Caco-2 (cell line): Measurements from ENCODE around the gene VPREB1. TPM values are rescaled to one million over a fixed set of nuclear protein-coding genes. Genes with fewer than 3 reads are reported as not detected.

Experiments
- BruUV-seq: library from RNA; stranded (reverse); fragments of 400-500 nt; replicated peaks from 2 replicates; lab custom pipeline; 2021; lab: Mats Ljungman, UMichigan
- CTCF ChIA-PET: fragments of 300-600 bp; sonication (Branson Sonifier 250); formaldehyde crosslinking; loops from one replicate; lab custom pipeline; 2022; ENCODE audit warnings: antibody characterized with exemption; lab: Charles Lee
- POLR2A ChIA-PET: fragments of 300-600 bp; sonication (Branson Sonifier 250); formaldehyde crosslinking; loops from one replicate; lab custom pipeline; 2022; ENCODE audit warnings: antibody characterized with exemption; lab: Charles Lee
- DNase-seq, 2 experiments: peaks; one replicate each; pipeline versions ENCODE4 v3.0.0 to v3.0.0-alpha.2; 2020 to 2022
- H3K27me3 ChIP-seq: replicated peaks from 2 replicates; pipeline ENCODE4 v1.6.0; 2011; ENCODE audit warnings: low read length; ENCODE audit not compliant: control insufficient read depth, insufficient read depth
- H3K36me3 ChIP-seq: 2 replicates; pipeline ENCODE4 v1.5.1; 2011; ENCODE audit warnings: low read length; ENCODE audit not compliant: control insufficient read depth, insufficient read depth
- H3K4me1 ChIP-seq: fragments of 250-450 bp; sonication (Bioruptor Pico); 2 replicates; pipeline ENCODE4 v1.5.1; 2020; ENCODE audit warnings: mild to moderate bottlenecking
- H3K4me3 ChIP-seq: 2 replicates; pipeline ENCODE4 v1.5.1; 2011; ENCODE audit warnings: low read depth, mild to moderate bottlenecking, control low read depth, low read length
- H3K9me3 ChIP-seq: fragments of 250-450 bp; sonication (Bioruptor Pico); 2 replicates; pipeline ENCODE4 v1.5.1; 2020; ENCODE audit warnings: mild to moderate bottlenecking, moderate library complexity
- H3K27ac Mint-ChIP-seq: one replicate; pipeline ENCODE4 v1.8.0; 2022; ENCODE audit warnings: mixed read lengths; ENCODE audit not compliant: unreplicated experiment
- H3K27me3 Mint-ChIP-seq: one replicate; pipeline ENCODE4 v1.8.0; 2022; ENCODE audit warnings: mixed read lengths; ENCODE audit not compliant: insufficient read depth, unreplicated experiment
- H3K36me3 Mint-ChIP-seq: one replicate; pipeline ENCODE4 v1.8.0; 2022; ENCODE audit warnings: mild to moderate bottlenecking, mixed read lengths; ENCODE audit not compliant: insufficient read depth, unreplicated experiment
- H3K4me1 Mint-ChIP-seq: one replicate; pipeline ENCODE4 v1.8.0; 2022; ENCODE audit warnings: low read depth, mixed read lengths; ENCODE audit not compliant: unreplicated experiment
- H3K4me3 Mint-ChIP-seq: one replicate; pipeline ENCODE4 v1.8.0; 2022; ENCODE audit warnings: mild to moderate bottlenecking, moderate library complexity, mixed read lengths; ENCODE audit not compliant: unreplicated experiment
- H3K9me3 Mint-ChIP-seq: one replicate; pipeline ENCODE4 v1.8.0; 2022; ENCODE audit warnings: mixed read lengths; ENCODE audit not compliant: unreplicated experiment
- intact Hi-C: fragments of 100-400 bp; cut with micrococcal nuclease; formaldehyde crosslinking; loops from one replicate; pipeline ENCODE4 v1.10.0; 2022; ENCODE audit not compliant: unreplicated experiment
- total RNA-seq: library from RNA; stranded (reverse); gene quantifications from 2 replicates; pipeline ENCODE4 v1.2.3, GENCODE V29; 2022
- TF ChIP-seq, protein P1 (sequence below), 2 experiments: fragments of 200-600 bp in 1 of 2; IDR thresholded peaks; 1 replicate in 1 of 2; 2 replicates in 1 of 2; pipeline versions ENCODE4 v1.5.1 to v1.8.0; 2011 to 2022; ENCODE audit warnings: antibody characterized with exemption in 1 of 2, control low read depth in 1 of 2, inconsistent platforms in 1 of 2, low read depth in 1 of 2, low read length in 1 of 2, mild to moderate bottlenecking in 1 of 2, moderate library complexity in 1 of 2; ENCODE audit not compliant: insufficient read depth in 1 of 2, severe bottlenecking in 1 of 2, unreplicated experiment in 1 of 2

VPREB1 gene
- total RNA-seq, 1 experiment from 2014 or later: not detected

DNA sequence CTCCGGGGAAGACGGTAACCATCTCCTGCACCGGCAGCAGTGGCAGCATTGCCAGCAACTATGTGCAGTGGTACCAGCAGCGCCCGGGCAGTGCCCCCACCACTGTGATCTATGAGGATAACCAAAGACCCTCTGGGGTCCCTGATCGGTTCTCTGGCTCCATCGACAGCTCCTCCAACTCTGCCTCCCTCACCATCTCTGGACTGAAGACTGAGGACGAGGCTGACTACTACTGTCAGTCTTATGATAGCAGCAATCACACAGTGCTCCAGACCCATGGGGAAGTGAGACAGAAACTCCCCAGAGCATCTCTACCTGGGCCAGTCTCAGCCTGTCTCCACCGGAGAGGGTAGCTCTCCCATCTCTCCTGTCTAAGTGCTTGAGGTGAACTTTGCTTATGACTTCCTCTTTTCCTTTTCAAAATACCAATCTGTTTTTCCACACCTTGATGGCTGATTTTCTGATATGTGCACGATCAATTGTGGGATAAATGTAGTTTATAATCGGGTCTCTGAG lies 48.5 kb upstream of the VPREB1 start:
- CTCF ChIA-PET: interaction anchor here (0.7 to 1.9 kb wide), 9 partner anchors 8 to 165 kb away, joined by 3 to 7 read pairs (median 4); no protein-coding TSS in a partner anchor

DNA sequence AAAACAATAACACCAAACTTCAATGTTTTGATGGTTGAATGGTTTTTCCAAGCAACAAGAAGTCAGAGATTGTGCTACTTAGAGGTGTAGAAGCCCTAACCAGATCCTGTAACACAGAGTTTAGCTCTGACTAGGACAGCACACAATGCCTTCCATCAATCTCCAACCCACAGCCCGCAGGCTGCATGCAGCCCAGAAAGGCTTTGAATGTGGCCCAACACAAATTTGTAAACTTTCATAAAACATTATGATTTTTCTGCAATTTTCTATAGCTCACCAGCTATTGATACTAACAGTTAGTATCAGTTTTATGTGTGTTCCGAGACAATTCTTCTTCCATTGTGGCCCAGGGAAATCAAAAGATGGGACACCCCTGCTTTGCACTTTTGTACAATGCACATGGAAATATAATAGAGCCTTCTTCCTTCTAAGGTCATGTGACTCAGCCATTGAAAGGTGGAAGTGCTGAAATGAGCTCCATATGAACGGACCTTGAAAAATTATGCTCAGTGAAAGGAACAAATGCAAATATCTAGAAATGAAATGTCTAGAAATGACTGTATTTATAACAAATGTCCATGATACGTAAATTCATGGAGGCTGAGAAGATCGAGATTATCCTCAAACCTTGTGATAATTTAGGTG lies 47.6 kb upstream of the VPREB1 start:
- Mint-ChIP-seq H3K36me3 (no peaks in the 10 kb centered on the region), H3K27me3 (peaks cover 22% of the 10 kb centered on the region), H3K4me1 (peaks cover 8% of the 10 kb centered on the region), H3K27ac (no peak overlapping the region), H3K9me3 (no peaks in the 10 kb centered on the region), H3K4me3 (no peak overlapping the region)
- H3K4me1 ChIP-seq: no peaks in the 10 kb centered on the region
- CTCF ChIA-PET: interaction anchor here (1.9 kb wide), 1 partner anchor 28 kb away, joined by 5 read pairs; no protein-coding TSS in a partner anchor
- H3K9me3 ChIP-seq: no peaks in the 10 kb centered on the region
- H3K36me3 ChIP-seq: no peaks in the 10 kb centered on the region
- no TSS peak for BruUV-seq
- TF ChIP-seq, protein P1, sequence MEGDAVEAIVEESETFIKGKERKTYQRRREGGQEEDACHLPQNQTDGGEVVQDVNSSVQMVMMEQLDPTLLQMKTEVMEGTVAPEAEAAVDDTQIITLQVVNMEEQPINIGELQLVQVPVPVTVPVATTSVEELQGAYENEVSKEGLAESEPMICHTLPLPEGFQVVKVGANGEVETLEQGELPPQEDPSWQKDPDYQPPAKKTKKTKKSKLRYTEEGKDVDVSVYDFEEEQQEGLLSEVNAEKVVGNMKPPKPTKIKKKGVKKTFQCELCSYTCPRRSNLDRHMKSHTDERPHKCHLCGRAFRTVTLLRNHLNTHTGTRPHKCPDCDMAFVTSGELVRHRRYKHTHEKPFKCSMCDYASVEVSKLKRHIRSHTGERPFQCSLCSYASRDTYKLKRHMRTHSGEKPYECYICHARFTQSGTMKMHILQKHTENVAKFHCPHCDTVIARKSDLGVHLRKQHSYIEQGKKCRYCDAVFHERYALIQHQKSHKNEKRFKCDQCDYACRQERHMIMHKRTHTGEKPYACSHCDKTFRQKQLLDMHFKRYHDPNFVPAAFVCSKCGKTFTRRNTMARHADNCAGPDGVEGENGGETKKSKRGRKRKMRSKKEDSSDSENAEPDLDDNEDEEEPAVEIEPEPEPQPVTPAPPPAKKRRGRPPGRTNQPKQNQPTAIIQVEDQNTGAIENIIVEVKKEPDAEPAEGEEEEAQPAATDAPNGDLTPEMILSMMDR (IDR thresholded peaks at IDR 0.05; ENCODE audit: insufficient read depth in 1 of 2, low read depth in 1 of 2, low read length in 1 of 2, severe bottlenecking in 1 of 2, unreplicated experiment in 1 of 2): no peak
- intact Hi-C loops: no loop called here
- no peak overlapping the region for H3K4me3 ChIP-seq
- H3K27me3 ChIP-seq: no peaks in the 10 kb centered on the region; the same call in 1 of the 2 replicates
- POLR2A ChIA-PET: no interaction called here
- no peak for DNase-seq

More for the DNA sequence above, 48.5 kb upstream of the VPREB1 start:
- POLR2A ChIA-PET: no interaction called here
- TF ChIP-seq, protein P1 (IDR thresholded peaks at IDR 0.05; ENCODE audit: insufficient read depth in 1 of 2, low read depth in 1 of 2, low read length in 1 of 2, severe bottlenecking in 1 of 2, unreplicated experiment in 1 of 2): no peak
- no peak overlapping the region for H3K4me3 ChIP-seq
- no peaks in the 10 kb centered on the region for H3K9me3 Mint-ChIP-seq
- no peaks in the 10 kb centered on the region for H3K36me3 ChIP-seq
- DNase-seq: no peak
- no peaks in the 10 kb centered on the region for H3K36me3 Mint-ChIP-seq
- no peaks in the 10 kb centered on the region; the same call in 1 of the 2 replicates for H3K27me3 ChIP-seq
- H3K4me1 ChIP-seq: no peaks in the 10 kb centered on the region
- BruUV-seq: no TSS peak
- H3K27me3 Mint-ChIP-seq: peaks cover 22% of the 10 kb centered on the region
- intact Hi-C loops: no loop called here
- peaks cover 8% of the 10 kb centered on the region for H3K4me1 Mint-ChIP-seq
- H3K27ac Mint-ChIP-seq: no peak overlapping the region
- H3K4me3 Mint-ChIP-seq: no peak overlapping the region
- H3K9me3 ChIP-seq: no peaks in the 10 kb centered on the region

- Mint-ChIP-seq H3K4me3 (no peak overlapping the region), H3K36me3 (no peaks in the 10 kb centered on the region), H3K27ac (no peak overlapping the region), H3K9me3 (no peaks in the 10 kb centered on the region), H3K4me1 (peaks cover 8% of the 10 kb centered on the region), H3K27me3 (peaks cover 22% of the 10 kb centered on the region)
- intact Hi-C loops: no loop called here
- CTCF ChIA-PET: no interaction called here
- BruUV-seq: no TSS peak
- no peaks in the 10 kb centered on the region for H3K36me3 ChIP-seq
- DNase-seq: no peak
- no peaks in the 10 kb centered on the region for H3K4me1 ChIP-seq
- POLR2A ChIA-PET: no interaction called here
- H3K9me3 ChIP-seq: no peaks in the 10 kb centered on the region
- no peaks in the 10 kb centered on the region; the same call in 1 of the 2 replicates for H3K27me3 ChIP-seq
- no peak overlapping the region for H3K4me3 ChIP-seq
- TF ChIP-seq, protein P1 (IDR thresholded peaks at IDR 0.05; ENCODE audit: insufficient read depth in 1 of 2, low read depth in 1 of 2, low read length in 1 of 2, severe bottlenecking in 1 of 2, unreplicated experiment in 1 of 2): no peak
These were observed 46.6 kb upstream of the VPREB1 start for GRCh38 chr22:22197993-22198402.
